ENCODE data around the gene CANT1. TPM values are rescaled to one million over a fixed set of nuclear protein-coding genes. Genes with fewer than 3 reads are reported as not detected.
"Not testable (repeated sequence)": the region's sequence is repeated elsewhere in the genome, so short reads cannot be mapped to it uniquely, and the experiment has no call there.

CANT1 gene
- polyA plus RNA-seq, 10 donors = 23.6 to 37.8 (median 28.4) TPM

DNA sequence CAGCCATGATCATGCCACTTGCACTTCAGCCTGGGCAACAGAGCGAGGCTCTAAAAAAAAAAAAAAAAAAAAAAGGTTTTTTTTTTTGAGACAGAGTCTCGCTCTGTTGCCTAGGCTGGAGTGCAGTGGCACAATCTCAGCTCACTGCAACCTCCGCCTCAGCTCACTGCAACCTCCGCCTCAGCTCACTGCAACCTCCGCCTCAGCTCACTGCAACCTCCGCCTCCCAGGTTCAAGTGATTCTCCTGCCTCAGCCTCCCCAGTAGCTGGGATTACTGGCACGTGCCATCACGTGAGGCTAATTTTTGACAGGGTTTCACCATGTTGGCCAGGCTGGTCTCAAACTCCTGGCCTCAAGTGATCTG is 46.6 kb downstream of the CANT1 start:
- DNase-seq = not testable (repeated sequence)

DNA sequence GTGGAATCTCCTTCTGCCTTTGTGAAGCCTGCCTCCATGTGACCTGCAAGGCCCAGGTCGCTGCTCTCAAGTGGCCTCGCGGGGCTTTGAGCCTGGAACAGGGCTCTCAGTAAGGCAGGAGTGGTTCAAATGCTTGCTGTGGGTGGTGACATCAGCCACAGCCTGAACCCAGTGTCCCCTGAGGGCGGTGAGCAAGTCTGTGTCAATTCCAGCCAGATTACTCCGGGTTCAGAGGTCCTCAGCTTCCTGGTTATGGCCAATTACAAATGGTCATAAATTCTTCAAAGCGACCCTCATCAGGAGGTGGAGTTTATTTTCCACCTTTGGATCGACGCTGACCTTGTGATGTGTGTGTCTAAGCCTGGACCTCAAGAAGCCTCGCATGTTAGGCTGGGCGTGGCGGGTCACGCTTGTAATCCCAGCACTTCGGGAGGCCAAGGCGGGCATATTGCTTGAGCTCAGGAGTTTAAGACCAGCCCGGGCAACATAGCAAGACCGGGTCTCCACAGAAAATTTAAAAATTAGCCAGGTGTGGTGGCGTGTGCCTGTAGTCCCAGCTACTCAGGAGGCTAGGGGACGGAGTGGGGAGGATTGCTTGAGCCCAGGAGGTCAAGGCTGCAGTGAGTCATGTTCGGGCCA is 47.1 kb downstream of the CANT1 start:
- DNase-seq = no peak

DNA sequence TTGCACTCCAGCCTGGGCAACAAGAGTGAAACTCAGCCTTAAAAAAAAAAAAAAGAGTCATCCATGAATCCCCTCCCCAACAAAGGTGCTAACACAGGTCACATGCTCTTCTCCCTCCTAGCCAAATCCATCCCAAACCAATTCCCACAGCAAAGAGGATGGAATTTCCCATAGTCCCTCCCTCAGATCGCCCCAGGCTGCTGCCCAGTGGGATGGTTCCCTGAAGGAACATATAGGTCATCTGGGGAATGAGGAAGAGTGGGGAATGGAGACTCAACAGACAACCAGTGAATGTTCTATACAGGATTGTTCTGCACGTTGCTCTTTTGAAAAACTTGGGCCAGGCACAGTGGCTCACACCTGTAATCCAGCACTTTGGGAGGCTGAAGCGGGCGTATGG is 48.0 kb downstream of the CANT1 start:
- DNase-seq = no peak

DNA sequence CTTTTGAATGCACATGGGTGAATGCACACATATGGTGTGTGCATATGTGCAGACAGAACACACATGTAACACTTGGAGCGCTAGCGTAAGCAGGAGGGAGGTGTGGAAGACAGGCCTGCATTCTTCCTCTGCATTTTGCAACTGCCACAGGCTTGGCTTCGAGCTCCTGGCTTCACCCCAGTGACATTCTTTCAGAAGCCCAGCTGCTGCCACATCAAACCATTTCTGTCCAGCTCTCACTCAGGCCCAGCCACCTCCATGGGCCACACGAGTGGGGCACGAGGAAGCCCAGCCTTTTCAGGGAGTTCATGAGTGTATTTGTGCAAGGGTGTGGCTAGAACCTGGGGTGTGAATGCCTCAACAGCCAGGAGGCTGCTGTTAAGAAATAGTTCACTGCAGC is 48.6 kb downstream of the CANT1 start:
- DNase-seq = peak in 1 of 3 donors; percentile 45

DNA sequence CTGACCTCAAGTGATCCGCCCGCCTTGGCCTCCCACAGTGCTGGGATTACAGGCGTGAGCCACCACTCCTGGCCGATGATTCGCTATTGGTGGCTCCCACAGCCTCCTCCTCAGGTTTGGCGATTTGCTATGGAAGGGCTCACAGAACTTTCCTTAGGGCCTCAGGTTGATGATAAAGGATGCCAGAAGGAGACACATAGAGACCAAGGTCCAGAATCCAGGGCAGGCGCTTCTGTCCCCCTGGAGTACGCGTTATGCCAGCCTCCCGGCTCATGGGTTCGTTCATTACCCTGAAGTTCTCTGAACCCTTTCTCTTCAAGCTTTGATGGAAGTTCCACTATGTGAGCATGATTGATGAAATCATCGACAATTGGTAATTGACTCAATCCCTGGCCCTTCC is 49.8 kb downstream of the CANT1 start:
- DNase-seq = no peak

DNA sequence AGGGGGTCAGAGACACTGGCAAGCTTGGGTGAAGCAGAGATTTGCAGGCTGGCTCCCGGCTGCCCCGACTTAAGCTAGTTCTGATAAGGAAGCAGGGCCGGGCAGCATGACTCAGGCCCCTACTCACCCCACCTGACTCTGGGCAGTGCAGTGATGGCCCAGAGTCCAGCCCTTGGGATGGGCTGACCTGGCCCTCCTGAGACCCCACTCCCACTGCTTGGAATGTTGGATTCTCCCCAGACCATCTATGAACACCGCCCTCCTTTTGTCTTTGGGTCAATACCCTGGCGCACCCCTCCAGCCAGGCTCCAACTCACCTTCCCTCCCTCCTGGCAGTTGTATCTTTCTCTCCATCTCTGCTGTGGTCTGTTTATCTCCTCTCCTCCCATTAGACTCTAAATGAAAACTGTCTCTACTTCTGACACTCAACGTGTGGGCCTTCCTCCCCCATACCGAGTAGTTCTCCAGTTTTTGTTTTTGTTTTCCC is 50.9 kb downstream of the CANT1 start:
- no peak for DNase-seq

DNA sequence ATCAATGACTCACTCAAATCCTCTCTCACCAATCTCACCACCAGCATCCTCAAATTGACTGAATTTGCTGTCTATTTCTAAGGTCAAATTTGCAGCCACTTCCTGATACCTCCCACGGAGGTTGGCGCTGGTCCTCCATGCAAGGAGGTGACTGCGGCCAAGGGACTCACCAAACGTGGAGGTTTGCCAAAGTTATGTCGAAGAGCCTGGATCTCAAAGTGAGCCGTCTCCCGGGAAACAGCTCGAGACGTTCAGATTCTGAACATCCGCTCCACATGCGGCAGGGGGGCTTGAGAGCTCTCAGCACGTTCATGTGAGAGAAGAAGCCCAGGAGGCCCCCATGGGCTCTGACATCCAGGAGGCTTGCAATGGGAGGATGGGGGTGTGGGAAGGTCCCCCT is 52.4 kb downstream of the CANT1 start:
- peak in 1 of 3 donors; percentile 70 for DNase-seq

DNA sequence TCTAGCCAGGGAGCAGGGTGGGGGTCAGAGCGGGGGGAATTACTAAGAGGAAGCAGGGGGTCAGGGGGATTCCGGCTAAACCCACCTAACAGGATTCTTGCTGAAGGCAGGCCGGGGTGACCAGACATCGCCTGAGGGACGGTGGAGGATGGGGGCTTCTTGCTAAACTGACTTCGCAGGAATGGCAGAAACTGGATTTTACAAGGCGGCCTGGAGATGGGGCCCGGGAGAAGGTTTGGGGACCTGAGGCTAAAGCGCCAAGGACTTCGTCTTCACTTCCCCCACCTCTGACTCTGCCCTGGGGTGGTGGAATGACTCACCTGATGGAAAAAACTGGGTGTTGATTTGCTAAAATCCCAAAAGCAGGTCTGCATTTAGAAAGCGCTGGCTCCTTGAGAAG is 53.3 kb downstream of the CANT1 start:
- no peak for DNase-seq

DNA sequence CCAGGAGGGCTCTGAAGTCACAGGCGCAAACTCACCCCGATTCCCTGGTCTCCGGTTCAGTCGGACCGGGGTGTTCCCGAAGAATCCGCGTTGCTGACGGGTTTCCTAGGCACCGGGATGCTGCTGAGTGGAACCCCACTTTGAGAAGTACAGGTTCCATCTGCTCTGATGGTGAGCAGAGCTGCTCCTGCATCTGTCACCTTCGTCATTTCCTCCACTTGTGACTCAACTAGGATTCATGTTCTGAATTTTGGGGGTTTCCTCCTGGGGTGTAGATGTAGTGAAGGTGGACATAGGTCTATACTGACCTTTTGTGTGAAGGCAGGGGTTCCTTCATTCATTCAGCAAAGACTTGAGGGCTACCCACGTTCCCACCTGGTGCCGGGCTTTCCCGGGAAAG is 54.9 kb downstream of the CANT1 start:
- no peak for DNase-seq

DNA sequence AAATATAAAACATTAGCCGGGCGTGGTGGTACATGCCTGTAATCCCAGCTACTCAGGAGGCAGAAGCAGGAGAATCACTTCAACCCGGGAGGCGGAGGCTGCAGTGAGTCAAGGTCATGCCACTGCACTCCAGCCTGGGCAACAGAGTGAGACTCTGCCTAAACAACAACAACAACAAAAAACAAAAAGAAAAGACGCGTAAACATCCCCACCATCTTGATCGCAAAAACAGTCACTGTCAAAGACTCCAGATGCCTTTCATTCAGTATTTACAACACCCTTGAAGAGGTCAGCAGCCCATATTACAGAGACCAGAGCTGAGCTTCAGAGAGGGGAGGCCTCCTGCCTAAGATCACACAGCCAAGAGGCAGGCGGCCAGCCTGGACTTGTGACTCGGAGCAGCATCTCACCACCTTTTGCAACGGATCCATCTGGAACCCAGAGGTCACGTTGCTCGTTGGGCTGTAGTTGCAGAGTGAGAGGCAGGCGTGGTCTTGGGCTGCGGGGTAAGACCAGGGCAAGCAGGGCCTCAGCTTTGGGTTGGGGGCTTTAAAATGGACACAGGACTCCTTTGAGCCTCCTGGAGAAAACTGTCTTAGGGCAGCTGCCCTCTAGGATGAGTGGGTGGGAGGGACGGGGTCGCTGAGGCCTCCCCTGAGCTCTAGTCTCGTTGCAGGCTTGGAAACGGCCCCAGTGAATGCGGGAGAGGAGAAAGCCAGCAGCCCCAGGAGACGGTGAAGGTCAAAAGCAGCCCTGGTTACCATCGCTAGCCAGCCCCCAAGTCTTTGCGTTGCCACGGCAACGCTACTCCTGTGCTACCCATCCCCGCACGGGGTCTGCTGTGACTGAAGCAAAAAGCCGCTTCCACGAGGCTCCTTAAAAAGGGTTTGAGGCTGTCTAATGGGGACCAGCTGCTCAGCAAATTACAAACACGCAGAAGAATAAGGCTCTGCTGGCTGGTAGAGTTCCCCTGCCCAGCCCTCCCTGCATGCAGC is 55.9 kb downstream of the CANT1 start:
- peak in 2 of 3 donors; percentile 50 to 69 for DNase-seq

DNA sequence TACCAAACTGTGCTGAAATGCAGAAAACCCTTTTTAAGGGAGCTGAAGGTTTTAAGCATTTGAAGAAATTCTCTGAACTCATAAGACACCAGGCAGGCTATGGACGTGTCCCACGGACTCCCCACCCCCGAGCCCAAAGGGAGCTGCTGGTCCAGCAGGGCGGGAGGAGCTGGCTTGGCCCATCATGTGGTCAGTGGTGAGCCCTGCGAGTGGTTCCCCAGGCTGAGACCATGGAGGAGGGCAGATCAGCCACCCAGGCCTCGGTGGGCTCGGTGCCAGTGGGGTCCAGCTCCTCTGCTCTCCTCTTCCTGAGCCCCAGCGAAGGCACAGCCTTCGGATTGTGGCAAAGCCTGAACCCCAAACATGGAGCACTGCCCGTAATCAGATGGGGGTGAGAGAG is 56.9 kb downstream of the CANT1 start:
- no peak for DNase-seq

DNA sequence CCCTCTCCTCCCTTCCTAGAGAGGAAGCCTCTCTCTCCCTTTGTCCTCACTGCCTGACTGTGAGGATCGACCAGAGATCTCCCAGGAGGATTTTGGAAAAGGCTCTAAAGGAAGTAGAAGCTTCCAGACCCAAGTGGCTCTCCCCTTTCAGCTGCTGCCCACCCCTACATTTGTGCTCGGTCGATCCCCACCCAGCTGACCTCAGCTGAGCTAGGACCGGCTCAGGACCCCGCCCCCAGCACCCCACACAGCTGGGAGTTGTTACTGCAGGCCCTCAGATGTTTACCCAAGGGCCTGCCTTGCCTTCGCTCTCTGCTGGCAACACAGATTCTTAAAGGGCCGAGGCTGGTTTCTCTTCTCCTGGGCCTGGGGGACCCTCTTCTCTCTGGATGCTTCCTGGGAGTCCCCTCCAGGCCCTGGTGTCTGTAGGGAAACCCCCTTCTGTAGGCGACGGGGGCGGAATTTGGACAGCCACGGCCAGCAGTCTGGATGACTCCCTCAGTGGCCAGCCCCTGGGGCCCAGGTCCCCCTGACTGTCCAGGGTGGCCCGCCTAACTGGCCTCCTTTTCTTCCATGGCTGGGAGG is 57.5 kb downstream of the CANT1 start:
- DNase-seq = no peak

DNA sequence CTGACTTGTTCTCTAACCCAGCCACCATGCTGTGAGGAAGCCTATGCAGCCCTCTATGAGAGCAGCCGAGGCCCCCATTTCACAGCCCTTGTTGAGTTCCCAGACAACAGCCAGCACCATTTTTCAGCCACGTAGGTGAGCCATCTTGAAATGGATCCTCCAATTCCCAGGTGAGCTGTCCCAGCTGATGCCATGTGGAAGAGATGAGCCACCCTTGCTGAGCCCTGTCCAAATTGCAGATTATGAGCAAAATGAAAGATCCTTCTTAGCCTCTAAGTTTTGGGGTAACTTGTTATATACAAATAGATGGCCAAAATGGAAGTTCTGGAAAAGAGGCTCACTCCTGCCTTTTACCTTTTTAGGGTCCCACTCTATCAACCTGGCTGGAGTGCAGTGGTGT is 58.7 kb downstream of the CANT1 start:
- DNase-seq = no peak

DNA sequence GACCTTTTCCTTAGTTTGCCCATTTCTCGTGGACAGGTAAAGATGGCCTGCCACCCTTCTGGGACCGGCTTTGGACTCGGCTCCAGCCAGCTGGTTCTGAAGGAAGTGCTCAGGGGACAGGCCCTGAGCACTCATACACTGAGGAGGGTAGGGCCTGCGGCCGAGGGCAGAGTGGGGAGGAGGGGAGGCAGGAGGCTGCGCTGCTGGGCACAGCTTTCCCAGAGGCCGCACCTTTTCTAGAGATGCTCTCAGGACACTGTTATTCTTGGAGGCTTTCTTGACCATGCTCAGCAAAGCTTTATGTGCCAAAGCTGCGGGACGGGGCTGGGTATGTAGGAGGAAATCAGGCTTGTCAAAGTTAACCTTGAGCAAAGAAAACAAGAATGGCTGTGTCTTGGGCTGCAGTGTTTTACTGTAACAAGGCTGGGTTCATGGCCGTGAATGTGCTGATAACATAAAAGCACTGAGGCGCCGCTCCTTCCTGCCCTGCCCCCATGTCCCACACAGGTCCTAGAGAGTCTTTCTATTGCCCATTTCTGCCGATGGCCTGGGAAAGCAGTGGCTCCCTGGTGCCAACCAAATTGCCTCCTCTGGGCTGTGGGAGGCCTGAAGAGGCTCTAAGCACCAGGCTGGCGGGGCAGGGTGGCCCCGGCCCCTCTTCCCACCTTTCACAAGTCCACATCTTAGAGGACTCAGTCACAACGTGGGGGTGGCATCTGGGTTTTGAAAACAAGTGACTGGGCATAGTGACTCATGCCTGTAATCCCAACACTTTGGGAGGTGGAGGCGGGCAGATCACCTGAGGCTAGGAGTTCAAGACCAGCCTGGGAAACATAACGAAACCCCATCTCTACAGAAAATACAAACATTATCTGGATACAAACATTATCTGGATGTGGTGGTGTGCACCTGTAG is 62.1 kb downstream of the CANT1 start:
- DNase-seq = no peak

DNA sequence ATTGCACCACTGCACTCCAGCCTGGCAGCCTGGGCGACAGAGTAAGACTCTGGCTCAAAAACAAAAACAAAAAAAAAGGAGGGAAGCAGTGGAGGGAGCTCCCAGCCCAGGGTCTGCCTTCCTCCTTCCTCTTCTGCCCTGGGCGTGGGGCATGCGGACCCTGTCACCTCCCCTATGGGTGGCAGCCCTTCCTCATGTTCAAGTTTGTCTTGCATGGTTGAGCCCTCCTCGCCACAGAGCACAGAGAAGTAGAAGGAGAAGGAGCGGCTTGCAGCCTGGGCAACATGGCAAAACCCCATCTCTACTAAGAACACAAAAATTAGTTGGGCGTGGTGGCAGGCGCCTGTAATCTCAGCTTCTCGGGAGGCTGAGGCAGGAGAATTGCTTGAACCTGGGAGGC is 62.9 kb downstream of the CANT1 start:
- no peak for DNase-seq

DNA sequence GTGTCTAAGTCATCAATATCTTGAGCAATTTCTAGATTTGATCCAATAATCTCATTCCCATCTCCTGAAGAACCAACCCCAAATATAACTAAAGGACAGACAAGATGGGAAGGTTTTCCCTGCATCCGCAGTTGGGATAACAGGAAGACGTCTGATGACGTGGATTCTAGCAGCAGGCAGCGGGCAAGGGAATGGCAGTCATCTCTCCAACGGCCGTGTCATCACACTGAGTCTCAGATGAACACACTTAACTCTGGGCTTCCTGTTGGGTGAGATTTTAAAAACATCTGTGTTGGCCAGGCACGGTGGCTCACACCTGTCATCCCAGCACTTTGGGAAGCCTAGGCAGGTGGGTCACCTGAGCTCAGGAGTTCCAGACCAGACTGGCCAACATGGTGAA is 63.4 kb downstream of the CANT1 start:
- DNase-seq = no peak

DNA sequence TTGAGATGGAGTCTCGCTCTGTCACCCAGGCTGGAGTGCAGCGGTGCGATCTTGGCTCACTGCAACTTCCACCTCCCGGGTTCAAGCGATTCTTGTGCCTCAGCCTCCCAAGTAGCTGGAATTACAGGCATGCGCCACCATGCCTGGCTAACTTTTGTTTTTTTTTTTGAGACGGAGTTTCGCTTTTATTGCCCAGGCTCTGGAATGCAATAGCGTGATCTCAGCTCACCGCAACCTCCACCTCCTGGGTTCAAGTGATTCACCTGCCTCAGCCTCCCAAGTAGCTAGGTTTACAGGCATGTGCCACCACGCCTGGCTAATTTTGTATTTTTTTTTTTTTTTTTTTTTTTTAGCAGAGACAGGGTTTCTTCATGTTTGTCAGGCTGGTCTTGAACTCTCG is 64.1 kb downstream of the CANT1 start:
- DNase-seq = not testable (repeated sequence)

DNA sequence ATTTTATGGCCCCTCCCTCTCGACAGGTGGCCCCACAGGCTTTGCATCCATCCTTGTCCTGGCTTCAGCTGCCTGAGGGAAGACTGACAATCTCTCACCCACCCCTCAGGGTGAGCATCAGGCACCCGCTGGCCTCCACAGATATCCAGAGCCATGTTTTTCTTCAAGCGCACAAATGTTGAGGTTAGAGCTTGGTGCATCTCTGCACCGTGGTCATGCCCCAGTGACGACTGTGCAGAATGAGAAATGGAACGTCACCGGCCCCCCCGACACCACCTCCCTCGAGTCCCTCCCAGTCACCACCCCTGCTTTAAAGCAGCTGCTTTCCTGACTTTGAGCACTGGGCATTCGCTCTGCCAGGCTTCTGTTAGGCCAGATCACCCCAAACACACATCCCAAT is 64.6 kb downstream of the CANT1 start:
- no peak for DNase-seq

DNA sequence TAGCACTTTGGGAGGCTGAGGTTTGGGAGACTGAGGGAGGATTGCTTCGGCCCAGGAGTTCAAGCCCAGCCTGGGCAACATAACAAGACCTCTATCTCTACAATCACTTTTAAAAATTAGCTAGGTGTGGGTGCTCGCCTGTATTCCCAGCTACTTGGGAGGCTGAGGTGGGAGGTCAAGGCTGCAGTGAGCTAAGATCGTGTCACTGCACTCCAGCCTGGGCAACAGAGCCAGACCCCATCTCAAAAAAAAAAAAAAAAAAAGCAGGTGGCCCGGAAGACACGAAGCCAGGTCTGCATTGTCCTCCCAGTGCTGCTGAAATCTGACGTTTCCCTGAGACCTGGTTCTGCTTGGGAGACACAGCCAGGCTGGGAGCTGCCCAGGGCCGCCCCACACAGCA is 65.5 kb downstream of the CANT1 start:
- no peak for DNase-seq
